Measurements from ENCODE around the gene AKAP17A. TPM values are rescaled to one million over a fixed set of nuclear protein-coding genes. Genes with fewer than 3 reads are reported as not detected.

AKAP17A gene
- total and polyA plus RNA-seq, 10 donors = 36.6 to 88.9 (median 70.0) TPM

DNA sequence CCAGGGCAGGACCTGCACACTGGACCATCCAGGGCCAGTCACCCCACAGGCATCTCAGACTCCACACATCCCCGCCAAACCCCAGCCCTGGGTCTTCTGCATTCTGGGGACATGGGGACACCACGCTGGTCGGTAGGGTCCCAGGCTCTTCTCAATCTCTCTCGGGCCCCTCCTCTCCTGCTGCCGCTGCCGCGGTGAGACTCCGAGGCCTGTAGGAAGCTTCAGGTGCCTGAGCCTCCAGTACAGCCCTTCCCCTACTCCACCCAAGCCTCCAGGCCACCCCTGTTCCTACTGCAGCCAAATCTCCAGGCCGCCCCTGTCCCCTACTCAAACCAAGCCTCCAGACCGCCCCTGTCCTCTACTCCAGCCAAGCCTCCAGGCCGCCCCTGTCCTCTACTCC lies 17.9 kb downstream of the AKAP17A start:
- WGBS, 5 donors = 88 to 95% (median 93%) methylated on average over 10 to 11 of the region's 11 CpGs
- TF ChIP-seq, protein P1, sequence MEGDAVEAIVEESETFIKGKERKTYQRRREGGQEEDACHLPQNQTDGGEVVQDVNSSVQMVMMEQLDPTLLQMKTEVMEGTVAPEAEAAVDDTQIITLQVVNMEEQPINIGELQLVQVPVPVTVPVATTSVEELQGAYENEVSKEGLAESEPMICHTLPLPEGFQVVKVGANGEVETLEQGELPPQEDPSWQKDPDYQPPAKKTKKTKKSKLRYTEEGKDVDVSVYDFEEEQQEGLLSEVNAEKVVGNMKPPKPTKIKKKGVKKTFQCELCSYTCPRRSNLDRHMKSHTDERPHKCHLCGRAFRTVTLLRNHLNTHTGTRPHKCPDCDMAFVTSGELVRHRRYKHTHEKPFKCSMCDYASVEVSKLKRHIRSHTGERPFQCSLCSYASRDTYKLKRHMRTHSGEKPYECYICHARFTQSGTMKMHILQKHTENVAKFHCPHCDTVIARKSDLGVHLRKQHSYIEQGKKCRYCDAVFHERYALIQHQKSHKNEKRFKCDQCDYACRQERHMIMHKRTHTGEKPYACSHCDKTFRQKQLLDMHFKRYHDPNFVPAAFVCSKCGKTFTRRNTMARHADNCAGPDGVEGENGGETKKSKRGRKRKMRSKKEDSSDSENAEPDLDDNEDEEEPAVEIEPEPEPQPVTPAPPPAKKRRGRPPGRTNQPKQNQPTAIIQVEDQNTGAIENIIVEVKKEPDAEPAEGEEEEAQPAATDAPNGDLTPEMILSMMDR (IDR thresholded peaks at IDR 0.05 in 8 of 11, conservative IDR thresholded peaks at IDR 0.05 in 3 of 11) = no peak
- no peak for TF ChIP-seq POLR2AphosphoS5 (IDR thresholded peaks at IDR 0.05)
- no peak for TF ChIP-seq POLR2A (IDR thresholded peaks at IDR 0.05)
- Histone ChIP-seq H3K4me1 (no peaks in the 10 kb centered on the region), H3K9me3 (no peaks in the 10 kb centered on the region), H3K27ac (no peak overlapping the region), H3K27me3 (replicated peaks in 1 of 7) (no peaks in the 10 kb centered on the region), H3K36me3 (peaks cover 0 to 22% (median 4%) of the 10 kb centered on the region in 6 donors), H3K4me3 (no peak overlapping the region)
- DNase-seq = no peak
- intact Hi-C loops (cut with DNase I; ENCODE audit: low total_unique reads) = no loop called here

DNA sequence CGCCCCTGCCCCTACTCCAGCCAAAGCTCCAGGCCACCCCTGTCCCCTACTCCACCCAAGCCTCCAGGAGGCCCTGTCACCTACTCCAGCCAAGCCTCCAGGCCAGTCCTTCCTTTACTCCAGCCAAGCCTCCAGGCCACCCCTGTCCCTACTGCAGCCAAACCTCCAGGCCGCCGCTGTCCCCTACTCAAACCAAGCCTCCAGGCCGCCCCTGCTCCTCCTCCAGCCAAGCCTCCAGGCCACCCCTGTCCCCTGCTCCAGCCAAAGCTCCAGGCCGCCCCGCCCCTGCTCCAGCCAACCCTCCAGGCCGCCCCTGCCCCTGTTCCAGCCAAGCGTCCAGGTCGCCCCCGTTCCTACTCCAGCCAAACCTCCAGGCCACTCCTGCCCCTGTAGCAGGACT lies 18.4 kb downstream of the AKAP17A start:
- no peaks in the 10 kb centered on the region for H3K27me3 ChIP-seq (replicated peaks in 1 of 7)
- peaks cover 0 to 17% (median 4%) of the 10 kb centered on the region in 6 donors for H3K36me3 ChIP-seq
- no peak overlapping the region for H3K27ac ChIP-seq
- H3K4me3 ChIP-seq = no peak overlapping the region
- no peaks in the 10 kb centered on the region for H3K4me1 ChIP-seq
- intact Hi-C loops (cut with DNase I; ENCODE audit: low total_unique reads) = no loop called here
- H3K9me3 ChIP-seq = no peaks in the 10 kb centered on the region
- TF ChIP-seq POLR2A (IDR thresholded peaks at IDR 0.05) (no peak), POLR2AphosphoS5 (IDR thresholded peaks at IDR 0.05) (no peak)
- TF ChIP-seq, protein P1 (IDR thresholded peaks at IDR 0.05 in 8 of 11, conservative IDR thresholded peaks at IDR 0.05 in 3 of 11) = no peak
- 92 to 95% (median 93%) methylated on average over 9 to 10 of the region's 10 CpGs for WGBS, 5 donors
- DNase-seq = no peak

- no peaks in the 10 kb centered on the region for H3K27me3 ChIP-seq (replicated peaks in 1 of 7)
- H3K9me3 ChIP-seq = no peaks in the 10 kb centered on the region
- no peaks in the 10 kb centered on the region for H3K4me1 ChIP-seq
- no peak overlapping the region for H3K27ac ChIP-seq
- H3K36me3 ChIP-seq = peaks cover 0 to 13% (median 2%) of the 10 kb centered on the region in 6 donors
- DNase-seq = no peak
- intact Hi-C loops (cut with DNase I; ENCODE audit: low total_unique reads) = no loop called here
- H3K4me3 ChIP-seq = no peak overlapping the region
- TF ChIP-seq POLR2A (IDR thresholded peaks at IDR 0.05) (no peak), POLR2AphosphoS5 (IDR thresholded peaks at IDR 0.05) (no peak)
- TF ChIP-seq, protein P1 (IDR thresholded peaks at IDR 0.05 in 8 of 11, conservative IDR thresholded peaks at IDR 0.05 in 3 of 11) = no peak
- 61 to 73% (median 64%) methylated on average over 15 of the region's 15 CpGs for WGBS, 5 donors
Measured at GRCh38 chrX:1610166-1610565, 18.8 kb downstream of the AKAP17A start.

DNA sequence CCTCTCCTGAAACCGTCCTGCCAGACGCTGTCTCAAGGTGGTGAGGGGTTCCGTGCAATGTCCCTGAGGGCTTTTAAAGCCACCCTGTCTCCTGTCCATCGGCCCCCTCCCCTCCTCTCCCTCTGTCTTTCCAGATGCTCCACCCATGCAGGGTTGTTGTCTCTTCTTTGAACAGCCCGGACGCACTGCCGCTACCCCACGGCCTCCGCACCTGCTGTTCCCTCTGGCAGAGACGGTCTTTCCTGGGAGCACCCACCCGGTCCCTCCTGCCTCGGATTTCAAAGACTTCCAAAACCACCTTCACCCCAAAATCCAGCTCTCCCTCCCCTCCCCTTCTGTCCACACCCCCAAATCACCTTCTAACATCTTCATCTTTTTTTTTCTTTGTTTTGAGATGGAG lies 19.3 kb downstream of the AKAP17A start:
- no peak overlapping the region for H3K27ac ChIP-seq
- intact Hi-C loops (cut with DNase I; ENCODE audit: low total_unique reads) = no loop called here
- H3K4me3 ChIP-seq = no peak overlapping the region
- no peak for DNase-seq
- peaks cover 0 to 9% (median 0%) of the 10 kb centered on the region in 6 donors for H3K36me3 ChIP-seq
- no peaks in the 10 kb centered on the region for H3K27me3 ChIP-seq (replicated peaks in 1 of 7)
- H3K4me1 ChIP-seq = no peaks in the 10 kb centered on the region
- WGBS, 5 donors = 79 to 88% (median 86%) methylated on average over 12 of the region's 12 CpGs
- TF ChIP-seq POLR2A (IDR thresholded peaks at IDR 0.05) = no peak
- TF ChIP-seq, protein P1 (IDR thresholded peaks at IDR 0.05 in 8 of 11, conservative IDR thresholded peaks at IDR 0.05 in 3 of 11) = no peak
- no peak for TF ChIP-seq POLR2AphosphoS5 (IDR thresholded peaks at IDR 0.05)
- H3K9me3 ChIP-seq = no peaks in the 10 kb centered on the region
